Osteoblast (primary cell): Measurements from ENCODE around the gene POU5F1. TPM values are rescaled to one million over a fixed set of nuclear protein-coding genes. Genes with fewer than 3 reads are reported as not detected.

ENCODE experiments used
- DNase-seq: peaks from one replicate; pipeline ENCODE4 v3.0.0; 2011; ENCODE audit warnings: low spot score, mixed read lengths; ENCODE audit not compliant: insufficient read length; ENCODE audit errors: missing footprints
- H2AFZ ChIP-seq: 2 replicates; pipeline ENCODE4 v1.6.0; 2011; ENCODE audit warnings: mild to moderate bottlenecking, low read length
- H3K27ac ChIP-seq: 2 replicates; pipeline ENCODE4 v1.5.1; 2011; ENCODE audit warnings: mild to moderate bottlenecking, low read depth, low read length, moderate library complexity
- H3K27me3 ChIP-seq: 2 replicates; pipeline ENCODE4 v1.6.0; 2012; ENCODE audit warnings: mild to moderate bottlenecking, control low read depth, inconsistent platforms, low read length, moderate library complexity; ENCODE audit not compliant: insufficient read depth
- H3K36me3 ChIP-seq: 2 replicates; pipeline ENCODE4 v1.5.1; 2011; ENCODE audit warnings: mild to moderate bottlenecking, low read length, control low read depth, moderate library complexity; ENCODE audit not compliant: insufficient read depth
- H3K4me1 ChIP-seq: 2 replicates; pipeline ENCODE4 v1.5.1; 2011; ENCODE audit warnings: mild to moderate bottlenecking, low read length, control low read depth, moderate library complexity; ENCODE audit not compliant: insufficient read depth
- H3K4me2 ChIP-seq: 2 replicates; pipeline ENCODE4 v1.6.0; 2011; ENCODE audit warnings: mild to moderate bottlenecking, low read length; ENCODE audit not compliant: insufficient read depth
- H3K4me3 ChIP-seq: fragments of 200-600 bp; sonication (generic); 3 replicates; pipeline ENCODE4 v1.5.1; 2012; ENCODE audit warnings: mild to moderate bottlenecking, low read length, inconsistent platforms; ENCODE audit not compliant: insufficient read depth
- H3K79me2 ChIP-seq: 2 replicates; pipeline ENCODE4 v1.6.0; 2012; ENCODE audit warnings: mild to moderate bottlenecking, low read length, control low read depth, inconsistent platforms; ENCODE audit not compliant: insufficient read depth
- H3K9me3 ChIP-seq: 2 replicates; pipeline ENCODE4 v1.5.1; 2011; ENCODE audit warnings: low read depth, low read length, control low read depth
- H4K20me1 ChIP-seq: 2 replicates; pipeline ENCODE4 v1.6.0; 2012; ENCODE audit warnings: mild to moderate bottlenecking, low read length, control low read depth; ENCODE audit not compliant: insufficient read depth
- total RNA-seq: library from RNA; depleted of rRNA; stranded (reverse); fragments of >200 nt; gene quantifications from 2 replicates; pipeline ENCODE4 v1.2.3, GENCODE V29; 2012
- TF ChIP-seq, protein P1 (sequence below): IDR thresholded peaks from 2 replicates; pipeline ENCODE4 v1.5.1; 2011; ENCODE audit warnings: mild to moderate bottlenecking, low read depth, low read length, moderate library complexity; ENCODE audit errors: extremely low read depth

POU5F1 gene
- total RNA-seq, 1 donor: 2.5 TPM

DNA sequence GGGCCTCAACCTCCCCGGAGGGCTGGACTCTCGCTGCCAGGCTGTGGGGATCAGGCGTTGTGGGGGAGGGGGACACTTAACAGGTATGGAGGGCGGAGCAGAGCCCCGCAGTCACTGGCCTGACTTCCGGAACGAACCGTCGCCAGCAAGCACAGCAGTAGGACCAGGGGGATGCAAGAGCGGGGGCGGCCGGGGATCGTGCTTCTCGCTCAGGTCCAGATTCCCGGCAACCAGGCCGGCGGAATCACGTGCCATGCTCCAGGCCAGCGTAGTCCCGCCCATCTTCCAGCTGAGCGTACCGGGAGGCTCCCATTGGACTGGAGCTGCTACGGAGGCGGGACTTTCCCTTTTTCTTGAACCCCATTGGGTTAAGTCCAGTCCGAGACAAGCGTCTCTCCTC lies 10.0 kb upstream of the POU5F1 start:
- no peaks in the 10 kb centered on the region for H3K27me3 ChIP-seq
- peak overlapping the region; percentile 70 for H3K4me3 ChIP-seq
- no peak overlapping the region for H3K27ac ChIP-seq
- H3K36me3 ChIP-seq: no peaks in the 10 kb centered on the region
- H3K4me2 ChIP-seq: peak overlapping the region; percentile 26
- peak; percentile 97 for DNase-seq
- H3K79me2 ChIP-seq: peaks cover 8% of the 10 kb centered on the region
- no peaks in the 10 kb centered on the region for H3K9me3 ChIP-seq
- H4K20me1 ChIP-seq: no peaks in the 10 kb centered on the region
- TF ChIP-seq, protein P1, sequence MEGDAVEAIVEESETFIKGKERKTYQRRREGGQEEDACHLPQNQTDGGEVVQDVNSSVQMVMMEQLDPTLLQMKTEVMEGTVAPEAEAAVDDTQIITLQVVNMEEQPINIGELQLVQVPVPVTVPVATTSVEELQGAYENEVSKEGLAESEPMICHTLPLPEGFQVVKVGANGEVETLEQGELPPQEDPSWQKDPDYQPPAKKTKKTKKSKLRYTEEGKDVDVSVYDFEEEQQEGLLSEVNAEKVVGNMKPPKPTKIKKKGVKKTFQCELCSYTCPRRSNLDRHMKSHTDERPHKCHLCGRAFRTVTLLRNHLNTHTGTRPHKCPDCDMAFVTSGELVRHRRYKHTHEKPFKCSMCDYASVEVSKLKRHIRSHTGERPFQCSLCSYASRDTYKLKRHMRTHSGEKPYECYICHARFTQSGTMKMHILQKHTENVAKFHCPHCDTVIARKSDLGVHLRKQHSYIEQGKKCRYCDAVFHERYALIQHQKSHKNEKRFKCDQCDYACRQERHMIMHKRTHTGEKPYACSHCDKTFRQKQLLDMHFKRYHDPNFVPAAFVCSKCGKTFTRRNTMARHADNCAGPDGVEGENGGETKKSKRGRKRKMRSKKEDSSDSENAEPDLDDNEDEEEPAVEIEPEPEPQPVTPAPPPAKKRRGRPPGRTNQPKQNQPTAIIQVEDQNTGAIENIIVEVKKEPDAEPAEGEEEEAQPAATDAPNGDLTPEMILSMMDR: no peak
- peak overlapping the region; percentile 59 for H2AFZ ChIP-seq
- peaks cover 7% of the 10 kb centered on the region for H3K4me1 ChIP-seq

DNA sequence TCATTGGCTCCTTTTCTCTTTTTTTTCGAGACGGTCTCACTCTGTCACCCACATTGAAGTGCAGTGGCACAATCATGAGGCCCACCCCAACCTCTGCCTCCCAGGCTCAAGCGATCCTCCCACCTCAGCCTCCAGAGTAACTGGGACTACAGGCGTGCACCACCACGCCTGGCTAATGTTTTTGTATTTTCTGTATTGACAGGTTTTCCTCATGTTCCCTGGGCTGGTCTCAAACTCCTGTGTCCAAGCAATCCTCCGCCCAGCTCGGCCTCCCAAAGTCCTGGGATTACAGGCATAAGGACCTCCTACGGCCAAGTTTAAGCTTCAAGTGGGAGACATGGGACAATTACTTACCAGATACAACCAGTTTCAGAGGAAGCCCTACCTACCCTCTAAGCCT lies 9.4 kb upstream of the POU5F1 start:
- no peaks in the 10 kb centered on the region for H4K20me1 ChIP-seq
- no peak overlapping the region for H3K27ac ChIP-seq
- peaks cover 7% of the 10 kb centered on the region for H3K4me1 ChIP-seq
- peaks cover 8% of the 10 kb centered on the region for H3K79me2 ChIP-seq
- DNase-seq: no peak
- no peaks in the 10 kb centered on the region for H3K9me3 ChIP-seq
- peak overlapping the region; percentile 70 for H3K4me3 ChIP-seq
- no peaks in the 10 kb centered on the region for H3K36me3 ChIP-seq
- peak overlapping the region; percentile 26 for H3K4me2 ChIP-seq
- TF ChIP-seq, protein P1: no peak
- H2AFZ ChIP-seq: peak overlapping the region; percentile 59
- no peaks in the 10 kb centered on the region for H3K27me3 ChIP-seq

DNA sequence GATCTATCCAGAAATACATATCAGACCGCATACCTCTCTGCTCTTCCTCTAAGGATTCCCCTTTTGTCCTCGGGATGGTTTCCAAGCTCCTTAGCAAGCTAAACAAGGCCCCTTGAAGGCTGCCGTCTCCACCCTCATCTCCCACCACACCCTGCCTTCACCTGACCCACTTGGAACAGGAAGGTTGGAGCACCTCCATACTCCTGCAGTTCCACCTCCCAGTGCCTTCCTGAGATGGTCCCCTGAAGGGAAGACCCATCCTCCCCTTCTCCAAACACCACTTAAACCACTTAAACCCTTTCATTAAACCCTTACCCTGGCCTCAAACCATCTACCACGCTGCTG lies 8.5 kb upstream of the POU5F1 start:
- Histone ChIP-seq H2AFZ (no peak overlapping the region), H3K36me3 (no peaks in the 10 kb centered on the region), H3K4me1 (peaks cover 7% of the 10 kb centered on the region), H3K4me3 (no peak overlapping the region), H3K27me3 (no peaks in the 10 kb centered on the region), H3K27ac (no peak overlapping the region), H3K9me3 (no peaks in the 10 kb centered on the region), H4K20me1 (no peaks in the 10 kb centered on the region), H3K79me2 (peaks cover 8% of the 10 kb centered on the region), H3K4me2 (no peak overlapping the region)
- DNase-seq: no peak
- TF ChIP-seq, protein P1: no peak

DNA sequence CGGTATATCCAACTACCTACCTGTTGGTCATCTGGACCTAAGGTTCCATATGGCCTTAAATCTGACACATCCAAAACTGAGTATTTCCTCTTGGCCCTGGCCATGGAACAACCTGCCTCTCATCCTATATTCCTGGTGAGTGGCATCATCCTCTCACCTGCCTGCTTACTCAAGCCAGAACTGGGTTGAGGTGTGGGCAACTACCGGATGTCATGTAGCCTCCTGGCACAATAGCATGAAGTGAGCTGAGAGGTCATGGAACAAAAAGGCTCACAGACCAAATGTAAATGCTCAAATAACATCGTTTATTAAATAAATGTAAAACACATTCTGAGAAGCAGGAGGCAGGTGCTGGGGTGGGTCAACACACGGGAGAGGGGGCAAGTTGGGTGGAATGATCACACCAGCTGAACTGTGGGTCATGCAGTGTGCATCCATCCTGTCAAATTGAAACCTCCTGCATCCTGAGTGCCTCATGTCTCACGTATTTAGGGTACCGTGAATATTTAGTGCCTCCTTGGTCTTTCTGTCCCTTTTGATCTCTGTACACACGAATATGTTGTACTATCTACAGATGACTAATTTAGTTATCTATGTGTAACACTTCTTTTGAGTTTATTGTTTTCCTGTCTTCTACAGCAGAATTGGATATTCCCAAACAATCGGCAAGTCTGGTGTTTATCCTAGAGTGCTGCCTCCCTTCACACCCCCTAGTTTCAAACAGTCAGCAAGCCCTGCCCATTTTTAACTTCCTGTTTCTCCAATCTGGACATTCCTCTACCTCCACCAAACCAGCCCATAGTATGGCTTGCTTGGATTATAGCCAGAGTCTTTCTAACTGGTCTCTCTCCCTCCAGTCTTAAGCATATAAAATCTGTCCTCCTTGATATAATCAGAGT lies 7.9 kb upstream of the POU5F1 start:
- no peak for DNase-seq

More for the DNA sequence above, 7.9 kb upstream of the POU5F1 start:
- Histone ChIP-seq H3K4me3 (no peak overlapping the region), H3K27me3 (no peaks in the 10 kb centered on the region), H3K27ac (no peak overlapping the region), H3K9me3 (no peaks in the 10 kb centered on the region), H4K20me1 (no peaks in the 10 kb centered on the region), H3K36me3 (no peaks in the 10 kb centered on the region), H3K4me2 (no peak overlapping the region), H3K4me1 (peaks cover 7% of the 10 kb centered on the region), H3K79me2 (peaks cover 8% of the 10 kb centered on the region), H2AFZ (no peak overlapping the region)
- TF ChIP-seq, protein P1: no peak
